Activated CD8-positive, alpha-beta memory T cell treated with anti-CD3 and anti-CD28 coated beads, Interleukin-2, amount 50 U/mL, for 1 hour (primary cell): ENCODE results near the gene LIMD2.

Experiments
- DNase-seq: peaks from one replicate; pipeline ENCODE4 v3.0.0-alpha.2; 2020; ENCODE audit errors: extremely low read depth

Gene LIMD2

DNA sequence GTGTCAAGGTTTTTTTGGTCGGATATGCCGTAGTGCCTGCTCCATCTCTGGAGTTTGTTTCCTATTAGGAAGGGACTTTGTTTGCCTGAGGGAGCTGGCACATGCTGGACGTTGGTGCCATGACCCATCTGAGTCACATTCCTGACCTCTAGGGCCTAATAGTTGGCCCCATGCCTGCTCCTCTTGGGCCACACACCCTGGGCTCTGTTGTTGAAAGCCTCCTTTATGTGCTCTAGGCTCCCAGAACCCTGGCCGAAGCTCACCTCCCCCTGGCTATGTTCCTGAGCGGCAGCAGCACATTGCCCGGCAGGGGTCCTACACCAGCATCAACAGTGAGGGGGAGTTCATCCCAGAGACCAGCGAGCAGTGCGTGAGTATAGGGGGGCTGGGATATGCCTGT, 18.4 kb downstream of the LIMD2 start:
- no peak for DNase-seq

- no peak for DNase-seq
Measured at GRCh38 chr17:63680700-63681099, 19.2 kb downstream of the LIMD2 start.

DNA sequence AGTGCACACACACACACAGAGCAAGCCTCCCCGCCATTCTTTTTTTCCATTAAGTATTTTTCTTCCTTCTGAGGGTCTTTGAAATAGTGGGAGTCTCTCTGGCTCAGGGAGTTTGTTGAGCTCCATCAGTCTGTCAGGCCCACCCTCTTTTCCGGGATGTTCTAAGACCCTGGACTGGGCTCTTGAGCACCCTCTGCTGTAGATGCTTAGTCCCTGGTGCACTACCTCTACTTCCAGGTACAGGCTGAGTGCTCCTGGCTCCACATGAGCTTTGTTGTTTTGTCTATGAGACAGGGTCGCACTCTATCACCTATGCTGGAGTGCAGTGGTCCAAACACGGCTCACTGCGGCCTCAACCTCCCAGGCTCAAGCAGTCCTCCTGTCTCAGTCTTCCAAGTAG, 20.7 kb downstream of the LIMD2 start:
- DNase-seq = no peak

GRCh38 chr17:63676584-63676983, 23.3 kb downstream of the LIMD2 start:
- DNase-seq = no peak

DNA sequence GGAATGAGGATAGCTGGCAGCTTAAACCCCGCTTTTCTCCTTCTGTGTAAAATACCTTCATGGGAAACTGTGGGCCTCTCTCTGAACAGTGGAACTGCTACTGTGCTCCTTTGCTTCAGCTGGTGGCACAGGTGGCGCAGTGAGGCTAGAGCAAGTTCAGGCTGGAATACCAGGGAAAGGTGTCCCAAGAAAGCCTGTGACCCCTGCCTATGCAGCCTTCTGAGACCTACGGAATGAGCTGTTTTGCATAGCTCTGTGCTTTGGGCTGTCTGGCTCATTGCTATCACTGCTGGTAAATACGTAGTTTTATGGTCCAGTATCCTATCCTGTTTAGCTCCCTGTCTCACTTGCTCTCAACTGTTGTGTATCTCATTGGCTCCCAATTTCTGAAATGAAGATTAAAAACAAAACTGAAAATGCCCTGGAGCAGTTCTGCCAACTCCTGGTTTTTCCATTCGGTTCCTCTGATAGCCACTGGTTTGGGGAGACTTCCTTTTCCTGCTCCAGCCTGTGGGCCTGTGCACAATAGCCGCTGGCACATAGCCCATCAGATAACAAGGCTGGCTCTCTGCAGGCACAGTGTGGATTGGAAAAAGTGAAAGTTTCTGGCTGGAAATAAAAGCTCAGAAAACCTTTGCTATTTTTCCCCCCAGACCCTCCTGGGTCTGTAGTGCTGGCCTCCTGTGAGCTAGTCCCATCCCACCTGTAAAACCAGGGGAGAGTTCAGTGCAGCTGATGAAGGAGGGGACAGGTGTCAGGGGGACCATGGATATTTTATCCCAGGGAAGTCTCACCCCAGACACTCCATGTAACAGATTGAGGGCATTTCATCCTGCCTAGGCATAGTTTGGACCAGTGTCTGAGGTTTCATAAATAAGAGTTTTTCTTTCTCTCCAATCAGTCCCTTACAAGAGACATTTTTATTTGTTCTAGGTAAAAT, 24.0 kb downstream of the LIMD2 start:
- no peak for DNase-seq

DNA sequence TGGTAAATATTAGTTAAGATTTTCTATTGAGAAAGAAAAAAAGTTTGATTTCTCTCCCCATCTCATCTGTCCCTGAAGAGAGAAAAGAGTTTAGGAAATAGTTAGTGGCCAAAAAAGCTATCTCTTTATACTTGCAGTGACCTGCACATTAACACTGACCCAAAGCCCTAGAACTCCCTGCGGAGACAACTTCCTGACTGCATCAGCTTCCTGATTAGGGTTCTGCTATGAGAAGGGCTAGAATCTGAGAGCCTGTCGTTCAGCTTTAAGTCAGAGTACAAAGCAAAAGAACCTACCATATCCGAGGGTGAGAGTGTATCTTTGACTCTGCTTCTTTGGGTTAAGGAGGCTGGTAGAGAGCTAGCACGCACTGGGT, 24.7 kb downstream of the LIMD2 start:
- no peak for DNase-seq

GRCh38 chr17:63672856-63673255, 27.1 kb downstream of the LIMD2 start:
- no peak for DNase-seq

GRCh38 chr17:63665527-63666214, 34.3 kb downstream of the LIMD2 start:
- DNase-seq = no peak

DNA sequence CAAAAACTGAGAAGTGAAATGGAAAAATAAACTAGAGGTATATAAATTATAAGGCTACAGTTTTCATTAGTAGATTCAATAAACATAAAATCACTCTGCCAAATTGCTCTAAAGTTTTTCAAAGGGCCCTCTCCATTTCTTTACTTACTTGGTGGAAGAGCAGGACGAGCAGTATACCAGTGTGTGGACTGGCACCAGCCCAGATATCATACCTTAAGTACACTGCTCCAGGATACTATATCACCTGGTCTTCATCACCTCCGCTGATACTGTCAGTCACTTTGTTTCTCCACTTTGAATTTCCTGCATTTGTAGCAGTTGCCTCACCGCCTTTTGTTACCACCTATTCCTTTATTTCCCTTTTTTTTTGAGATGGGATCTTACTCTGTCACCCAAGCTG, 40.1 kb downstream of the LIMD2 start:
- no peak for DNase-seq

- DNase-seq = no peak
Measured at GRCh38 chr17:63658366-63658765, 41.6 kb downstream of the LIMD2 start.

DNA sequence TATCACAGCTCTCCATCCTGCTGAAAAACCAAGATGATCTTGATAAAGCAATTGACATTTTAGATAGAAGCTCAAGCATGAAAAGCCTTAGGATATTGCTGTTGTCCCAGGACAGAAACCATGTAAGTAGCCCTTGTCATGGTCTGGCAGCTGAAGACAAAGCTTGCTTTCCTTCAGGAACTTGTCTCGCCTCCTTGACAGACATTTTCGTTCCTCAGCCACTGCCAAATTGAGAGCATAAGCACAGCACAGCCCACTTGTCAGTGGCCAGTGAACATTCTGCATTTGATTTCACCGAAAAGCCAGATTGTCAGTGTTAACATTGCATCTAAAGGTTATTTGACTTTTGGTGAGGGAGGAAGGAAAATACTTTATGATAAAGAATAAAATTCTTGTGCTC, 42.1 kb downstream of the LIMD2 start:
- no peak for DNase-seq

- DNase-seq = no peak
Measured at GRCh38 chr17:63653050-63653449, 46.9 kb downstream of the LIMD2 start.

GRCh38 chr17:63652106-63652505, 47.8 kb downstream of the LIMD2 start:
- DNase-seq = no peak

- DNase-seq = no peak
Measured at GRCh38 chr17:63649813-63650212, 50.1 kb downstream of the LIMD2 start.

DNA sequence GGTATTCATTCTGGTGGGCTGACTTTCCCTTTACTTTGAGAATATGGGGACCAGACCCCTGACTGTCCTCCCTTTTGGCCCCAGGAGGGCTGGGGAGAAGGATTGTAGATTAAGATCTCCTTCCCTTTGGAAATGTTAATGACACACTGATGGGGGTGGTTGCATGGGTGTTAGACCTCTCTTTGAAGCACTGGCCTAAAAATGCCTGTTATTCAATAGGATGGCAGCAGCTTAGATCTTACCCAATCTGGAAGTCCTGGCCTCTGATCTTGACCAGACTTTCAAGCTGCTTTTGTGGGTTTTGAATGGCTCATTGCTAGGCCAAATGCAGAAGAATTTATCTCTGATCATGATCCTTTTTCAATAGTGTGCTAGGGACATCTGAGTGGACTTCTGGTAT, 52.0 kb downstream of the LIMD2 start:
- no peak for DNase-seq

DNA sequence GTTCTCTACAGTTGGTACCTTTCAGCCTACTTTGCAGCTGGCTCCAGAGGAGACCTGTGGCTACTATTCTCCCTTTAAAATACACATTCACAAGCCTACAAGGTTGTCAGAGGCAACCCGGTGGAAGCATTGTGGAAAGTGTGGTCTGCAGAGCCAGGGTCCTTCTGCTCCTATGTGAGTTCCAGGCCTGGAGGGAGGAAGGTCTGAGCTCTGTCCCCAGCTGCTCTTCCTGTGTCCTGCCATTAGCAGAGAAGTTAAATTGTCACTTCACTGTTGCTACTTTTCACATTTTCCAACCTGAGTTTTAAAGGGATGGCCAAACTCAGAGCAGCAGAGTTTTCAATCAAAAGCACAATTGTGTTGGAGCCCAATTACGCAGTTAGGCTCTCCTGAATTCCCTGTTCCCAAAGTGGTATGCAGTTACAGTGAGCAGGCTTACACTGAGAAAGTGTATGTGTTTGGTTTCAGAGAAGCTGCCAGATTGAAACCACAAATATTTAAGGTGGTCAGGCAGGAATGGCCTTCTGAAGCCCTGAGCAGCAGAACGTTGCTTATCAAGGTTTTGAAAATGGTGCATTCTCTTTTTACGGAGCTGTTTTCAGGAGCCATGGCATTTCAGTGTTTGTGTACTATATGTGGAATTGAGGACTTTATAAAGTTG, 52.7 kb downstream of the LIMD2 start:
- no peak for DNase-seq

- no peak for DNase-seq
Measured at GRCh38 chr17:63646488-63646806, 53.5 kb downstream of the LIMD2 start.
